Measurements from ENCODE around the gene AAGAB.

GRCh38 chr15:67280217-67280616, 25.8 kb upstream of the AAGAB start:
- no peak for TF ChIP-seq EZH2phosphoT487 (IDR thresholded peaks at IDR 0.05; ENCODE audit: low read depth)
- TF ChIP-seq, protein P1, sequence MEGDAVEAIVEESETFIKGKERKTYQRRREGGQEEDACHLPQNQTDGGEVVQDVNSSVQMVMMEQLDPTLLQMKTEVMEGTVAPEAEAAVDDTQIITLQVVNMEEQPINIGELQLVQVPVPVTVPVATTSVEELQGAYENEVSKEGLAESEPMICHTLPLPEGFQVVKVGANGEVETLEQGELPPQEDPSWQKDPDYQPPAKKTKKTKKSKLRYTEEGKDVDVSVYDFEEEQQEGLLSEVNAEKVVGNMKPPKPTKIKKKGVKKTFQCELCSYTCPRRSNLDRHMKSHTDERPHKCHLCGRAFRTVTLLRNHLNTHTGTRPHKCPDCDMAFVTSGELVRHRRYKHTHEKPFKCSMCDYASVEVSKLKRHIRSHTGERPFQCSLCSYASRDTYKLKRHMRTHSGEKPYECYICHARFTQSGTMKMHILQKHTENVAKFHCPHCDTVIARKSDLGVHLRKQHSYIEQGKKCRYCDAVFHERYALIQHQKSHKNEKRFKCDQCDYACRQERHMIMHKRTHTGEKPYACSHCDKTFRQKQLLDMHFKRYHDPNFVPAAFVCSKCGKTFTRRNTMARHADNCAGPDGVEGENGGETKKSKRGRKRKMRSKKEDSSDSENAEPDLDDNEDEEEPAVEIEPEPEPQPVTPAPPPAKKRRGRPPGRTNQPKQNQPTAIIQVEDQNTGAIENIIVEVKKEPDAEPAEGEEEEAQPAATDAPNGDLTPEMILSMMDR (IDR thresholded peaks at IDR 0.05; ENCODE audit: low read depth, low read length): no peak
